ENCODE results near the gene ZDHHC9.
A peak's percentile ranks its signal among the peaks of the same experiment; 100 is the strongest.

Gene ZDHHC9

GRCh38 chrX:129798888-129799287 is 44.8 kb downstream of the ZDHHC9 start:
- H3K36me3 ChIP-seq (ENCODE audit: control insufficient read depth, insufficient read depth, low read length): peaks cover 8% of the 10 kb centered on the region
- no peaks in the 10 kb centered on the region for H3K9me3 ChIP-seq (ENCODE audit: control insufficient read depth, low read length)
- H3K4me1 ChIP-seq (ENCODE audit: control insufficient read depth, insufficient read depth, low read length, poor library complexity, severe bottlenecking): no peaks in the 10 kb centered on the region
- no peaks in the 10 kb centered on the region for H3K27me3 ChIP-seq (replicated peaks; ENCODE audit: control insufficient read depth, insufficient read depth, low read length, poor library complexity, severe bottlenecking)
- DNase-seq: no peak
- no peak overlapping the region for H3K4me3 ChIP-seq (ENCODE audit: insufficient read depth, low read depth, low read length, poor library complexity, severe bottlenecking)
- H3K27ac ChIP-seq (ENCODE audit: insufficient read depth, low read length, poor library complexity, severe bottlenecking): no peak overlapping the region

- DNase-seq: no peak
- Histone ChIP-seq H3K36me3 (ENCODE audit: control insufficient read depth, insufficient read depth, low read length) (peaks cover 12% of the 10 kb centered on the region), H3K4me3 (ENCODE audit: insufficient read depth, low read depth, low read length, poor library complexity, severe bottlenecking) (no peak overlapping the region), H3K9me3 (ENCODE audit: control insufficient read depth, low read length) (no peaks in the 10 kb centered on the region), H3K27me3 (replicated peaks; ENCODE audit: control insufficient read depth, insufficient read depth, low read length, poor library complexity, severe bottlenecking) (no peaks in the 10 kb centered on the region), H3K27ac (ENCODE audit: insufficient read depth, low read length, poor library complexity, severe bottlenecking) (no peak overlapping the region), H3K4me1 (ENCODE audit: control insufficient read depth, insufficient read depth, low read length, poor library complexity, severe bottlenecking) (no peaks in the 10 kb centered on the region)
Observed at GRCh38 chrX:129798456-129798855, 45.2 kb downstream of the ZDHHC9 start.

GRCh38 chrX:129797251-129797906 is 46.3 kb downstream of the ZDHHC9 start:
- peaks cover 23% of the 10 kb centered on the region for H3K36me3 ChIP-seq (ENCODE audit: control insufficient read depth, insufficient read depth, low read length)

GRCh38 chrX:129795584-129795983 is 48.1 kb downstream of the ZDHHC9 start:
- Histone ChIP-seq H3K36me3 (ENCODE audit: control insufficient read depth, insufficient read depth, low read length) (peaks cover 40% of the 10 kb centered on the region), H3K9me3 (ENCODE audit: control insufficient read depth, low read length) (no peaks in the 10 kb centered on the region), H3K27me3 (replicated peaks; ENCODE audit: control insufficient read depth, insufficient read depth, low read length, poor library complexity, severe bottlenecking) (no peaks in the 10 kb centered on the region), H3K4me1 (ENCODE audit: control insufficient read depth, insufficient read depth, low read length, poor library complexity, severe bottlenecking) (no peaks in the 10 kb centered on the region), H3K27ac (ENCODE audit: insufficient read depth, low read length, poor library complexity, severe bottlenecking) (no peak overlapping the region), H3K4me3 (ENCODE audit: insufficient read depth, low read depth, low read length, poor library complexity, severe bottlenecking) (no peak overlapping the region)
- DNase-seq: no peak

More at GRCh38 chrX:129797251-129797906, 46.3 kb downstream of the ZDHHC9 start:
- H3K4me3 ChIP-seq (ENCODE audit: insufficient read depth, low read depth, low read length, poor library complexity, severe bottlenecking): no peak overlapping the region
- H3K27me3 ChIP-seq (replicated peaks; ENCODE audit: control insufficient read depth, insufficient read depth, low read length, poor library complexity, severe bottlenecking): no peaks in the 10 kb centered on the region
- H3K27ac ChIP-seq (ENCODE audit: insufficient read depth, low read length, poor library complexity, severe bottlenecking): no peak overlapping the region
- no peak for DNase-seq
- H3K9me3 ChIP-seq (ENCODE audit: control insufficient read depth, low read length): no peaks in the 10 kb centered on the region
- no peaks in the 10 kb centered on the region for H3K4me1 ChIP-seq (ENCODE audit: control insufficient read depth, insufficient read depth, low read length, poor library complexity, severe bottlenecking)

GRCh38 chrX:129793604-129794191 is 50.0 kb downstream of the ZDHHC9 start:
- H3K9me3 ChIP-seq (ENCODE audit: control insufficient read depth, low read length): no peaks in the 10 kb centered on the region
- no peak for DNase-seq
- no peaks in the 10 kb centered on the region for H3K27me3 ChIP-seq (replicated peaks; ENCODE audit: control insufficient read depth, insufficient read depth, low read length, poor library complexity, severe bottlenecking)
- H3K27ac ChIP-seq (ENCODE audit: insufficient read depth, low read length, poor library complexity, severe bottlenecking): peak overlapping the region; percentile 22
- peaks cover 55% of the 10 kb centered on the region for H3K36me3 ChIP-seq (ENCODE audit: control insufficient read depth, insufficient read depth, low read length)
- no peak overlapping the region for H3K4me3 ChIP-seq (ENCODE audit: insufficient read depth, low read depth, low read length, poor library complexity, severe bottlenecking)
- no peaks in the 10 kb centered on the region for H3K4me1 ChIP-seq (ENCODE audit: control insufficient read depth, insufficient read depth, low read length, poor library complexity, severe bottlenecking)

GRCh38 chrX:129792586-129793291 is 50.9 kb downstream of the ZDHHC9 start:
- Histone ChIP-seq H3K27ac (ENCODE audit: insufficient read depth, low read length, poor library complexity, severe bottlenecking) (no peak overlapping the region), H3K36me3 (ENCODE audit: control insufficient read depth, insufficient read depth, low read length) (peaks cover 64% of the 10 kb centered on the region), H3K4me3 (ENCODE audit: insufficient read depth, low read depth, low read length, poor library complexity, severe bottlenecking) (no peak overlapping the region), H3K27me3 (replicated peaks; ENCODE audit: control insufficient read depth, insufficient read depth, low read length, poor library complexity, severe bottlenecking) (no peaks in the 10 kb centered on the region), H3K4me1 (ENCODE audit: control insufficient read depth, insufficient read depth, low read length, poor library complexity, severe bottlenecking) (no peaks in the 10 kb centered on the region), H3K9me3 (ENCODE audit: control insufficient read depth, low read length) (no peaks in the 10 kb centered on the region)
- DNase-seq: no peak

GRCh38 chrX:129791961-129792570 is 51.6 kb downstream of the ZDHHC9 start:
- Histone ChIP-seq H3K4me3 (ENCODE audit: insufficient read depth, low read depth, low read length, poor library complexity, severe bottlenecking) (no peak overlapping the region), H3K27me3 (replicated peaks; ENCODE audit: control insufficient read depth, insufficient read depth, low read length, poor library complexity, severe bottlenecking) (no peaks in the 10 kb centered on the region), H3K27ac (ENCODE audit: insufficient read depth, low read length, poor library complexity, severe bottlenecking) (no peak overlapping the region), H3K4me1 (ENCODE audit: control insufficient read depth, insufficient read depth, low read length, poor library complexity, severe bottlenecking) (no peaks in the 10 kb centered on the region), H3K36me3 (ENCODE audit: control insufficient read depth, insufficient read depth, low read length) (peaks cover 69% of the 10 kb centered on the region), H3K9me3 (ENCODE audit: control insufficient read depth, low read length) (no peaks in the 10 kb centered on the region)
- no peak for DNase-seq

GRCh38 chrX:129791336-129791735 is 52.4 kb downstream of the ZDHHC9 start:
- DNase-seq: no peak
- Histone ChIP-seq H3K36me3 (ENCODE audit: control insufficient read depth, insufficient read depth, low read length) (peaks cover 71% of the 10 kb centered on the region), H3K27me3 (replicated peaks; ENCODE audit: control insufficient read depth, insufficient read depth, low read length, poor library complexity, severe bottlenecking) (no peaks in the 10 kb centered on the region), H3K27ac (ENCODE audit: insufficient read depth, low read length, poor library complexity, severe bottlenecking) (peak overlapping the region; percentile 18), H3K4me3 (ENCODE audit: insufficient read depth, low read depth, low read length, poor library complexity, severe bottlenecking) (no peak overlapping the region), H3K4me1 (ENCODE audit: control insufficient read depth, insufficient read depth, low read length, poor library complexity, severe bottlenecking) (no peaks in the 10 kb centered on the region), H3K9me3 (ENCODE audit: control insufficient read depth, low read length) (no peaks in the 10 kb centered on the region)

- Histone ChIP-seq H3K27me3 (replicated peaks; ENCODE audit: control insufficient read depth, insufficient read depth, low read length, poor library complexity, severe bottlenecking) (no peaks in the 10 kb centered on the region), H3K4me3 (ENCODE audit: insufficient read depth, low read depth, low read length, poor library complexity, severe bottlenecking) (no peak overlapping the region), H3K36me3 (ENCODE audit: control insufficient read depth, insufficient read depth, low read length) (peaks cover 76% of the 10 kb centered on the region), H3K9me3 (ENCODE audit: control insufficient read depth, low read length) (no peaks in the 10 kb centered on the region), H3K27ac (ENCODE audit: insufficient read depth, low read length, poor library complexity, severe bottlenecking) (peak overlapping the region; percentile 18), H3K4me1 (ENCODE audit: control insufficient read depth, insufficient read depth, low read length, poor library complexity, severe bottlenecking) (peaks cover 4% of the 10 kb centered on the region)
- no peak for DNase-seq
Observed at GRCh38 chrX:129790808-129791207, 52.9 kb downstream of the ZDHHC9 start.

- Histone ChIP-seq H3K4me1 (ENCODE audit: control insufficient read depth, insufficient read depth, low read length, poor library complexity, severe bottlenecking) (peaks cover 11% of the 10 kb centered on the region), H3K36me3 (ENCODE audit: control insufficient read depth, insufficient read depth, low read length) (peaks cover 79% of the 10 kb centered on the region), H3K4me3 (ENCODE audit: insufficient read depth, low read depth, low read length, poor library complexity, severe bottlenecking) (no peak overlapping the region), H3K27me3 (replicated peaks; ENCODE audit: control insufficient read depth, insufficient read depth, low read length, poor library complexity, severe bottlenecking) (no peaks in the 10 kb centered on the region), H3K27ac (ENCODE audit: insufficient read depth, low read length, poor library complexity, severe bottlenecking) (no peak overlapping the region), H3K9me3 (ENCODE audit: control insufficient read depth, low read length) (no peaks in the 10 kb centered on the region)
- DNase-seq: no peak
Observed at GRCh38 chrX:129790146-129790545, 53.5 kb downstream of the ZDHHC9 start.
